HFFc6 (cell line): Measurements from ENCODE around the gene SLC39A11. TPM values are rescaled to one million over a fixed set of nuclear protein-coding genes. Genes with fewer than 3 reads are reported as not detected.
"Not testable (repeated sequence)": the region's sequence is repeated elsewhere in the genome, so short reads cannot be mapped to it uniquely, and the experiment has no call there.

Experiments
- DNase-seq: peaks from one replicate; pipeline ENCODE4 v3.0.0-alpha.2; 2018
- H3K27ac Mint-ChIP-seq: 2 replicates; pipeline ENCODE4 v1.8.0; 2020; ENCODE audit warnings: mild to moderate bottlenecking, mixed read lengths
- H3K27me3 Mint-ChIP-seq: 2 replicates; pipeline ENCODE4 v1.8.0; 2021; ENCODE audit warnings: mild to moderate bottlenecking, moderate library complexity, mixed read lengths; ENCODE audit not compliant: insufficient read depth
- H3K36me3 Mint-ChIP-seq: 2 replicates; pipeline ENCODE4 v1.8.0; 2021; ENCODE audit warnings: low read depth, mixed read lengths
- H3K4me1 Mint-ChIP-seq: 2 replicates; pipeline ENCODE4 v1.8.0; 2020; ENCODE audit warnings: low read depth, mixed read lengths
- H3K4me3 Mint-ChIP-seq: 2 replicates; pipeline ENCODE4 v1.8.0; 2020; ENCODE audit warnings: mild to moderate bottlenecking, moderate library complexity, mixed read lengths
- H3K9me3 Mint-ChIP-seq: 2 replicates; pipeline ENCODE4 v1.8.0; 2020; ENCODE audit warnings: mild to moderate bottlenecking, mixed read lengths
- total RNA-seq, 6 experiments: library from RNA; stranded (reverse); fragmentation: NEBNext Ultra II Directional; extraction: Animal tissue kit (Norgen Biotek cat#: 25700); gene quantifications; 2 replicates in 1 of 6; 3 replicates in 5 of 6; pipeline ENCODE4 v1.2.3, GENCODE V29; 2021
- TF ChIP-seq, protein P1 (sequence below): fragments of 200-600 bp; sonication (generic); IDR thresholded peaks from 2 replicates; pipeline ENCODE4 v1.5.0; 2021; ENCODE audit warnings: antibody characterized with exemption, mild to moderate bottlenecking

The SLC39A11 gene
- total RNA-seq, 6 experiments from 2014 or later: 29.7 to 40.6 (median 34.9) TPM

DNA sequence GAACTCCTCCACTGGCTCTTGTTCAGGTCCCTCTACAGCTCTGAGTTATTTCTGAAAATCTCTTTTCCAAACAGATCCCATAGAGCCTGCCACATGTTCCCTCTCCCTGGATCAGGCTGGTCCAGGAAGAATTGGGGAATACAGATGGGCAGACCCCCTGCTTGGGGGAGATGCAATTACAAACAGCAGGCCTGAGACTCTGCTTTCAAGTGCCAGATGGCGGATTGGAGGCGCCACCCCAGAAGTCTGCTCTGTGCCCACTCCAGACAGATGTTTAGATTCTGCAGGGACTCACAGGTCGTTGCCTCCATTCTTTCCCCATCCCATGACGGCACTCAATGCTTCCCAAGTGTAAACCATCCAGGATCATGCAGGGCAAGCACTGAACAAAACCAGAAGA is 316.6 kb downstream of the SLC39A11 start:
- H3K4me1 Mint-ChIP-seq: no peaks in the 10 kb centered on the region
- H3K27me3 Mint-ChIP-seq: no peaks in the 10 kb centered on the region; the same call in 1 of the 2 replicates
- H3K9me3 Mint-ChIP-seq: no peaks in the 10 kb centered on the region
- DNase-seq: no peak
- TF ChIP-seq, protein P1, sequence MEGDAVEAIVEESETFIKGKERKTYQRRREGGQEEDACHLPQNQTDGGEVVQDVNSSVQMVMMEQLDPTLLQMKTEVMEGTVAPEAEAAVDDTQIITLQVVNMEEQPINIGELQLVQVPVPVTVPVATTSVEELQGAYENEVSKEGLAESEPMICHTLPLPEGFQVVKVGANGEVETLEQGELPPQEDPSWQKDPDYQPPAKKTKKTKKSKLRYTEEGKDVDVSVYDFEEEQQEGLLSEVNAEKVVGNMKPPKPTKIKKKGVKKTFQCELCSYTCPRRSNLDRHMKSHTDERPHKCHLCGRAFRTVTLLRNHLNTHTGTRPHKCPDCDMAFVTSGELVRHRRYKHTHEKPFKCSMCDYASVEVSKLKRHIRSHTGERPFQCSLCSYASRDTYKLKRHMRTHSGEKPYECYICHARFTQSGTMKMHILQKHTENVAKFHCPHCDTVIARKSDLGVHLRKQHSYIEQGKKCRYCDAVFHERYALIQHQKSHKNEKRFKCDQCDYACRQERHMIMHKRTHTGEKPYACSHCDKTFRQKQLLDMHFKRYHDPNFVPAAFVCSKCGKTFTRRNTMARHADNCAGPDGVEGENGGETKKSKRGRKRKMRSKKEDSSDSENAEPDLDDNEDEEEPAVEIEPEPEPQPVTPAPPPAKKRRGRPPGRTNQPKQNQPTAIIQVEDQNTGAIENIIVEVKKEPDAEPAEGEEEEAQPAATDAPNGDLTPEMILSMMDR: no peak
- H3K27ac Mint-ChIP-seq: no peak overlapping the region
- H3K36me3 Mint-ChIP-seq: peaks cover 7% of the 10 kb centered on the region; the same call in 1 of the 2 replicates
- no peak overlapping the region for H3K4me3 Mint-ChIP-seq

DNA sequence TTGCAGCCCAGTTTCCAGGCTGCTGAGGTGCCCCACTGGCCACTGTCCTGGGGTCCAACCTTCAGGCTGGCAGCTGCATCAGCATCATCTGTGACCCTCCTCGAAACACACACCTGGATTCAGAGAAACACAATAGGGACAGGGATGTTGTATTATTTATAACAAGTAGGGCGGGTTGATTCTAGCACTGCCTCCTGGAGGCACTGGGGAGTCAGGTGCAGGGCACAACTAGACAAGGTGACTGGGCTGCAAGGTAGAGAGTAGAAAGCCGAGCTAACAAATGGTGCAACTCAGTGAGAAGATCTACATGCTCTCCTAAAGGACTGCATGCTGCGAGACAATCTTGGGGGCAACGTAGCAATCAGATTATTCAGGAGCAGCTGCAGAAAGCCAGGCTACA is 317.3 kb downstream of the SLC39A11 start:
- DNase-seq: no peak
- Mint-ChIP-seq H3K27ac (no peak overlapping the region), H3K9me3 (no peaks in the 10 kb centered on the region), H3K27me3 (peaks cover 2% of the 10 kb centered on the region; the same call in 1 of the 2 replicates), H3K4me1 (no peaks in the 10 kb centered on the region), H3K4me3 (no peak overlapping the region), H3K36me3 (peaks cover 12% of the 10 kb centered on the region)
- TF ChIP-seq, protein P1: no peak

DNA sequence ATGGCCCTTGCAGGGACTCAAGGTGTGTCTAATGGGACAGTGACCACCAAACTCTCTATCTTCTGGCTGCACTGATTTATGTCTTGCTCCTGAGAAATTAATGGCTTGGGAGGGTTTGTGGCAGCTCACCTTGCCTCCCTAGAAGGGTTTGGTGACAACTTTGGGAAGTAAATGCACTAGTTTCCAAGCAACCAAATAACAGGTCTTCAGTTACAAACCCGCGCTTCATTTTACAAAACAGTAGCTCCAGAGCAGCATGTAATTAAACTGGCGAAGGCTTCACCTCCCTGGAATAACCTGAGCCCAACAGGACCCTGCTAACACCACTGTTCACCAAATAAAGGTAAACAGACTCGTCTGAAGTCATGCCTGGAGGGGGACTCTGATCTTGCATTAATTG is 318.3 kb downstream of the SLC39A11 start:
- no peak for DNase-seq
- TF ChIP-seq, protein P1: no peak
- Mint-ChIP-seq H3K36me3 (peaks cover 18% of the 10 kb centered on the region), H3K27me3 (peaks cover 2% of the 10 kb centered on the region; the same call in 1 of the 2 replicates), H3K9me3 (no peaks in the 10 kb centered on the region; the same call in 1 of the 2 replicates), H3K27ac (no peak overlapping the region), H3K4me1 (no peaks in the 10 kb centered on the region), H3K4me3 (no peak overlapping the region)

DNA sequence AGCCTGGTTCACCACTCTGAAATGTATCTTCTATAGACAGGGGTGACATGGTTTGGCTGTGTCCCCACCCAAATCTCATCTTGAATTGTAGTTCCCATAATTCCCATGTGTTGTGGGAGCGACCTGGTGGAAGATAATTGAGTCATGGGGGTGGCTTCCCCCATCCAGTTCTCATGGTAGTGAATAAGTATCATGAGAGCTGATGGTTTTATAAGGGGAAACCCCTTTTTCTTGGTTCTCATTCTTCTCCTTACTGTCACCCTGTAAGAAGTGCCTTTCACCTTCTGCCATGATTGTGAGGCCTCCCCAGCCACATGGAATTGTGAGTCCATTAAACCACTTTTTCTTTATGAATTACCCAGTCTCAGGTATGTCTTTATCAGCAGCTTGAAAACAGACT is 319.3 kb downstream of the SLC39A11 start:
- H3K4me1 Mint-ChIP-seq, H3K9me3 Mint-ChIP-seq, H3K27ac Mint-ChIP-seq: not testable (repeated sequence)

DNA sequence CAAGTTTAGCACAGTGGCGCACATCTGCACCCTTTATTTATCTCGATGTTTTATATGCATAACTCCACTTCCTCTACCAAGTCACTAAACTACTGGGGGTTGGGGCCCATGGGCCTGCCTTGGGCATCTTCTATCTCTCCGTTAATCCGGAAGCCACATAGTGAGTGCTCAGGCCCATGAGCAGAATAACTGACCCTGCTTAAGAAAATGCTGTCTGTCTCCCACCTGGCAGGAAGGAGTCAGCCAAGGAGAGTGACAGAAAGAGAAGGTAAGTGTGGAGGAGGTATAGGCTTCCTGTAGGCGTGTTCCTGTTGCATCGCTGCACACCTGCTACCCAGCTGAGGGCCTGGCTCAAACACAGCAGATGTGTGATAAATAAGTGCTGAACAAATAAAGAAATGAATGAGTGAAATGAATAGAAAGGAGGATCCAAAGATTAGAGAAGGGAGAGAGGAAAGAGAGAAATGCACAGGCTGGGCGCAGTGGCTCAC is 320.1 kb downstream of the SLC39A11 start:
- Mint-ChIP-seq H3K36me3 (peaks cover 28% of the 10 kb centered on the region), H3K9me3 (peaks cover 5% of the 10 kb centered on the region; the same call in 1 of the 2 replicates), H3K27ac (no peak overlapping the region), H3K27me3 (peaks cover 2% of the 10 kb centered on the region; the same call in 1 of the 2 replicates), H3K4me3 (no peak overlapping the region), H3K4me1 (peaks cover 3% of the 10 kb centered on the region)
- DNase-seq: no peak
- TF ChIP-seq, protein P1: no peak

More for the DNA sequence above, 319.3 kb downstream of the SLC39A11 start:
- peaks cover 22% of the 10 kb centered on the region for H3K36me3 Mint-ChIP-seq
- DNase-seq, H3K4me3 Mint-ChIP-seq, H3K27me3 Mint-ChIP-seq: not testable (repeated sequence)

DNA sequence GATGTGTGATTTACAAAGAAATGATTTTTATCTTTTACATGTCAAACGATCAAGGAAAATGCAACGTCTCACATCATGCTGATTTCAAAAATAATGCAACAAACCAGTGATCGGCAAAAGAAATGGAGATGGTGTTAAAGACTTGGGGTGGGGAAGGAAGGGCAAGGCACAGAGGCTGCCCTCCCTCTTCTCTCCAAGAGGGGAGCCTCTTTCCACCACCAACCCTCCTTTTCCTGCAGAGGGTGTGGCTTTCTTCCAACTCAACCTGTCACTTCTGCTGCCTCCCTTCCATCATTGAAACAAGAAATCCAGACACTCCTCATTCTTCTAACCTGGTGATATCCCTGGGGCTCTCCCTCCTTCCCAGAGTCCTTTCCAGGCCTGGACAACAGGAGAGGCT is 320.8 kb downstream of the SLC39A11 start:
- peaks cover 34% of the 10 kb centered on the region for H3K36me3 Mint-ChIP-seq
- peaks cover 3% of the 10 kb centered on the region for H3K27me3 Mint-ChIP-seq
- no peak overlapping the region for H3K27ac Mint-ChIP-seq
- TF ChIP-seq, protein P1: no peak
- H3K9me3 Mint-ChIP-seq: peaks cover 11% of the 10 kb centered on the region
- no peak overlapping the region for H3K4me3 Mint-ChIP-seq
- peaks cover 10% of the 10 kb centered on the region for H3K4me1 Mint-ChIP-seq
- DNase-seq: no peak
